ENCODE measurements around the gene RUNX1. TPM values are rescaled to one million over a fixed set of nuclear protein-coding genes. Genes with fewer than 3 reads are reported as not detected.

The RUNX1 gene
- total and polyA plus RNA-seq, 8 donors = 7.5 to 89.6 (median 10.8) TPM

DNA sequence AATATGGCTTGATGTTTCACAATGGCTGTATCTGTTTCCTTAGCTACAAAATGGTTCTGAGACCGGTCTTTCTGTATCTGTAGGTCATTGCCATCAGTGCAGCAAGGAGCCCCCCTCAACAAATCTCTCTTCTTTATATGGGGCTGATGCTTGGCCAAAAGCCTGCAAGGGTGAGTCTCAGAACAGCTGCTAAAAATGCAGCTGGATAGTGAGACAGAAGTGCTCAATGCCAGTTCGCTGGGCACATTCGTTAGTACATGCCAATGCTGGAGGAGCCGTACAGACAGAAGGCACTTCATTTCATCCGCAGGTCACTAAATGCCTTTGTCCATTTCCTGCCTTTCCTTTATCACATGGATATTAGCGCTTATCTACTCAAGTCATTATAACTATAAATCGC is 67.3 kb downstream of the RUNX1 start:
- Histone ChIP-seq H3K36me3 (no peaks in the 10 kb centered on the region), H3K4me3 (no peak overlapping the region), H3K27ac (no peak overlapping the region), H3K9me3 (no peaks in the 10 kb centered on the region), H3K4me1 (peaks cover 14 to 33% of the 10 kb centered on the region in 2 donors), H3K27me3 (no peaks in the 10 kb centered on the region)
- no peak for TF ChIP-seq CTCF (IDR thresholded peaks at IDR 0.05)
- intact Hi-C loops (cut with DNase I) = no loop called here
- no peak for DNase-seq
- no peak for ATAC-seq

DNA sequence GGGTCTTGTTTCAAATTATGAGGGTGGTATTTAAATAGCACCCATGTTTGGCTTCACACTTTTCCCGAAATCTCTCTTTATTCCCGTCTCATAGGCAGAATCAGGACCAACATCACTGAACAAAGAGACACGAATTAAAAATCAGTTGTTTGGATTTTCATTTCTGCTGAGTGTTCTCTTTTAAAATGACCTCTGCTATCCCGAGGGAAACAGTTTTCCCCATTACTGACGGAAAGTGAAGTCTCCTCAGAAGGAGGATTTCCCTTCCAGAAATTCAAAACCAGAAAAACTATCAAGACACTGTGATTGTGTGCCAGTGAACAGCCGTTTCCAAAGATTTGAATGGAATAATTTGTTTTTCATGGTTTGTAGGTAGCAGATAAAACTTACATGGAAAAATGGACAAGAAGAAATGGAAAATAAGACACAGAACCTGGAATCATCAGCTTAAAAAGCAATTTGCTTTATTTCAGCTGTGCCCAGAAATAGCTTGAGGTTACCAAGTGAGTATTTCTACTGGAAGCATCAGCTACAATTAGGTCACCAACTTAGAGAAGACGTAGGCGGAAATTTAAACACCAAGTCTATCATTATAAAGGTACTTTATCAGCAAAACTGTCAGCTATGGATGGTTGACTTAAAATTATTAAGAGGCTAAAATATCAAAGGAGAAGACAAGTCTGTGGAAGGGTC is 68.5 kb downstream of the RUNX1 start:
- no peak for TF ChIP-seq CTCF (IDR thresholded peaks at IDR 0.05)
- no peaks in the 10 kb centered on the region for H3K36me3 ChIP-seq
- peak overlapping the region in 1 of 2 donors; percentile 49 for H3K27ac ChIP-seq
- DNase-seq (no peak), ATAC-seq (no peak)
- H3K27me3 ChIP-seq = no peaks in the 10 kb centered on the region
- H3K4me3 ChIP-seq = no peak overlapping the region
- intact Hi-C loops (cut with DNase I) = no loop called here
- peaks cover 14 to 27% of the 10 kb centered on the region in 2 donors for H3K4me1 ChIP-seq
- no peaks in the 10 kb centered on the region for H3K9me3 ChIP-seq

GRCh38 chr21:34979383-34979782 is 69.7 kb downstream of the RUNX1 start:
- intact Hi-C loops (cut with DNase I) = no loop called here

DNA sequence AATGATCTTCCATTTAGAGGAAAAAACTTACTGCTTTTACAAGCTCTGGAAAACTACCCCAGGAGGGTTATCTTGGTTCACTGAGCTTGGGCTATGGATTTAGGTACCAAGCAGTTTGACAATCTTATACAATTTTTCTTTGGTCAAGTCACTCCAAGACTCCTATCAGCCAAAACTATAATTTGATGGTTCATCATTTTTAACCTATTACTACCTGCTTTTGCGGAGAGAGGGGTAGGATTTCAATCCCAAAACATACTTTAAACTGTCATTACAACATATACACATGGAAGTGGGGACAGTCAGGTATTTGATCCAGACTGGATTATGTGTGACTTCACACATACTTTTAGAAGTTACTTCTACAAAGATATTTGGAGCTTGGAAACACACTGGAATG is 71.8 kb downstream of the RUNX1 start:
- no peak overlapping the region for H3K4me3 ChIP-seq
- DNase-seq (no peak), ATAC-seq (no peak)
- H3K9me3 ChIP-seq = no peaks in the 10 kb centered on the region
- H3K36me3 ChIP-seq = no peaks in the 10 kb centered on the region
- intact Hi-C loops (cut with DNase I) = no loop called here
- H3K27me3 ChIP-seq = no peaks in the 10 kb centered on the region
- no peak overlapping the region for H3K27ac ChIP-seq
- no peak for TF ChIP-seq CTCF (IDR thresholded peaks at IDR 0.05)
- peaks cover 0 to 12% of the 10 kb centered on the region in 2 donors for H3K4me1 ChIP-seq

More at GRCh38 chr21:34979383-34979782, 69.7 kb downstream of the RUNX1 start:
- Histone ChIP-seq H3K4me3 (no peak overlapping the region), H3K27ac (no peak overlapping the region), H3K36me3 (no peaks in the 10 kb centered on the region), H3K4me1 (peaks cover 14 to 22% of the 10 kb centered on the region in 2 donors), H3K9me3 (no peaks in the 10 kb centered on the region), H3K27me3 (no peaks in the 10 kb centered on the region)
- DNase-seq (no peak), ATAC-seq (no peak)
- no peak for TF ChIP-seq CTCF (IDR thresholded peaks at IDR 0.05)

DNA sequence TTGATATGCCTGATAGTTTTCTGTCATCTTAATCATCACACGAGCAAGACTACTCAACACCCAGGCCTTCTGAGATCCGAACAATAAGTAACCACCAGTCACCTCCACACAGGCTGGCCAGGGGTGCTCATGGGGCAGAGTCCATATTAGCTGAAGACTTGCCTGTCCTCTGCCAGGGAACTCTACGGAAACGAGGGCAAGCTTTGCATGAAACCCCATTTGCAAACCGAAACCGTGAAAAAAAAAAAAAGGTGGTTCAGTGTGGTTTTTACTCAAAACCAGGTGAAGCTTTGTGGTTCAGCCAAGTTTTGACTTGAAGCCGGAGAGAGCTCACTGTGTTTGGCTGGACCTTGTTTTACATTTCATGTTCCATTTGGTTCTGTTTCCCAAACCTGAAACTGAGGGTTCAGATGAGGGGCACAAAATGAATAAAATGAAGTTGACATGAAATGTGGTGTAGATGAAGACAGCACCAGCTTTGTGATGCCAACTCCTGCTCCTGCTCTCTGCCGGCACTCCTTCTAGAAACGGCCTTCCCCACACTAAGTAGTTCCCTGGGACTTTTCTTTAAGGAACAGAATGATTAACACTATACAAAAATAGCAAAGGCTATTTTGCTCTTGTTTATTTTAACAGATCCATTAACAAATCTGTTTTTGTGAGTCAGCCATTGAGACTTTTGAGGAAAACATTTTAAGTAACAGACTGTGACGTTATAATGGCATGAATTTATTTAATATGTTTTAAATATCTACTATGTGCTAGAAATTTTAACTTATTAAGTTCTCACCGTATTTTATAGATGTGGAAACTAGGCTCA is 74.7 kb downstream of the RUNX1 start:
- no peak overlapping the region for H3K4me3 ChIP-seq
- intact Hi-C loops (cut with DNase I) = no loop called here
- no peak for ATAC-seq
- peaks cover 1 to 33% of the 10 kb centered on the region in 2 donors for H3K4me1 ChIP-seq
- no peaks in the 10 kb centered on the region for H3K9me3 ChIP-seq
- H3K27ac ChIP-seq = no peak overlapping the region
- no peaks in the 10 kb centered on the region for H3K27me3 ChIP-seq
- no peak for TF ChIP-seq CTCF (IDR thresholded peaks at IDR 0.05)
- H3K36me3 ChIP-seq = no peaks in the 10 kb centered on the region
- DNase-seq = no peak
